GM12891 (cell line): ENCODE results near the gene KRT80.

ENCODE experiments used
- DNase-seq: peaks from one replicate; pipeline ENCODE4 v3.0.0; 2011; ENCODE audit warnings: low spot score; ENCODE audit not compliant: insufficient read length
- FAIRE-seq: peaks from 2 replicates; lab custom pipeline; 2011; peaks lifted over from hg19 to GRCh38; lab: Jason Lieb, UNC
- PAX5 ChIP-seq: IDR thresholded peaks from 2 replicates; pipeline ENCODE4 v1.6.1; 2011; ENCODE audit warnings: low read length, moderate library complexity, mild to moderate bottlenecking; ENCODE audit not compliant: insufficient read depth, severe bottlenecking
- POLR2A ChIP-seq: IDR thresholded peaks from 2 replicates; pipeline ENCODE4 v1.6.1; 2011; ENCODE audit warnings: low read depth, low read length, control low read depth
- POLR2AphosphoS5 ChIP-seq: IDR thresholded peaks from 2 replicates; pipeline ENCODE4 v1.6.1; 2011; ENCODE audit warnings: low read depth, low read length, control low read depth
- POU2F2 ChIP-seq: IDR thresholded peaks from 2 replicates; pipeline ENCODE4 v1.6.1; 2011; ENCODE audit warnings: low read depth, mild to moderate bottlenecking, control low read depth, low read length, moderate library complexity
- SPI1 ChIP-seq: IDR thresholded peaks from 2 replicates; pipeline ENCODE4 v1.6.1; 2011; ENCODE audit warnings: low read depth, low read length, control low read depth
- TAF1 ChIP-seq: IDR thresholded peaks from 2 replicates; pipeline ENCODE4 v1.6.1; 2011; ENCODE audit warnings: low read depth, low read length, control low read depth

The KRT80 gene

DNA sequence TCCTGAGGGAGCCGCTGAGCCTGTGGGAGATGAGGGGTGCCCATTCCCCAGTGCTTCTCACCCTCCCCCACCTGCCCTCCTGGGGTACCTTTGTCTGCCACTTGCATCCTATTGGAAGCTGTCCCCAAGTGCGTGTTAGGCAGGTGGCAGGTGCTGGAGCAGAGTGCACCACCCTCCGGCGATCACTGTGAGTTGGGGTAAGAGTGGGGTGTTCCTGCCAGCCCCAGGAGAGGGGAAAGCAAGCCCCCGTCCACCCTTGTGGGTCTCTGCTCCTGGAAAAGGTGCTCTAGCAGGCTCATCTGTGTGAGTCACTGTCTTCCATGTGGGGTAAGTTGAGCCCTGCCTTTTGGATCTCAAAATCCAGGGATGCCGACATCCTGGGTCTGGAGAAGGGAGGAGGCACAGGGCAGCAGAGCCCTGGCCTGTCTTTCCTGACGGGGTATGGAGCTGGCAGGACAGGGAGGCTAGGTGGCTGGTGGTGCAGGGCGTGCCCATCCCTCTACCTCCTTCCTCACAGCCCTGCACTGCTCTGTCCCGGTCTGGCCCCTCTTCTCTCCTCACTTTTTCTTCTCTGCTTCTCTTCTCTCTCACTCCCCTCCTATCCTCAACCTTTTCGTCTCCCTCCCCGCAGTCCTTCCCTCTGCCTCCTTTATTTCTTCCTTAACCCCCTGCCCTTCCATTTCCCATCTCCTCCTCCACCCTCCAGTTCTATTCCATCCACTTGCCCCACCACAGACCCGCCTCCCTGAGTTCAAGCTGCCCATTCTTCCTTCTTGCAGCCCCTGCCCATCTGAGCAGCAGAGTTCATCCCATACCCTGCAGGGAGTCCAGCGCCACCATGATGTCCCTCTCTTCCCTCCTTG lies 21.1 kb upstream of the KRT80 start:
- DNase-seq, result no peak
- TF ChIP-seq SPI1 (no peak), POLR2A (no peak), POLR2AphosphoS5 (no peak), PAX5 (no peak), TAF1 (no peak), POU2F2 (no peak)
- no peak for FAIRE-seq

DNA sequence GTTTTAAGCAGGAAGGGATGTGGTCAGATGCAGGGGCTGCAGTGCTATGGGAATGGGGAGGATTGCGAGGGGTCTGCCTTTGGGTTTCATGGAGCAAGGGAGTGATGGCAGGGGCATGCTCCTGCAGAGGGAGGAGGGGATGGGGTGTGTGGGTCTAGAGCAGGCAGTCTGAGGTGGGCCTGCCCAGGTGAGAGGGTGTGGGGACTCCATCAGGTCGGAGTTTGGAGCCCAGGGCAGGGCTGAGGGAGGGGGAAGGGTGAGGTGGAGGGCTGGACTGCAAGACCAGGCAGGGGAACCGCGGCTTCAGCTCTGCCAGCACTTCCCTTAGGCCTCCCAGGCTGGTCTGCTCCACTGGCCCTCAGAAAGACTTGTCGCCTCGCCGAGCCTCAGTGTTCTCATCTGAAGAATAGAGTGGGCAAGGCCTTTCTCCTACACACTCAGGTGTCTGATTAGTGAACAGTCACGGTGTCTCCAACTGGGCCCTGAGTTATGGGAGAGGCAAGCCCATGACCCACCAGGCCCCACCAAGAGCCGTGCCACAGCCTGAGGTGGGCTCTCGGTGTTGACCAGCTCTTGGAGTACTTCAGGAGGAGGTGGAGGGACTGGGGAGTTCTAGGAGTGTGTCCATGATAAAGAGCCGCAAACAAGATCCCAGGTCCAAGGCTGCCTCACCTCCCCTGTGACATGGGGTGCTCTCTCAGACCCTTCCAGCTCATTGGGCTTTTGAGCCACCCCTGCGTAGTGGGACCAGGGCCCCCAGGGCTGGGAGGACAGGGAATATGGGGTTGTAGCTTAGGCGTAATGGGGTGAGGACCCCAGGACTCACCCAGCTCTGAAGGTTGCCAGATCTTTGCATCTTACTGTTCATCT lies 20.1 kb upstream of the KRT80 start:
- DNase-seq (no peak), FAIRE-seq (no peak)
- TF ChIP-seq PAX5 (no peak), POLR2AphosphoS5 (no peak), TAF1 (no peak)

DNA sequence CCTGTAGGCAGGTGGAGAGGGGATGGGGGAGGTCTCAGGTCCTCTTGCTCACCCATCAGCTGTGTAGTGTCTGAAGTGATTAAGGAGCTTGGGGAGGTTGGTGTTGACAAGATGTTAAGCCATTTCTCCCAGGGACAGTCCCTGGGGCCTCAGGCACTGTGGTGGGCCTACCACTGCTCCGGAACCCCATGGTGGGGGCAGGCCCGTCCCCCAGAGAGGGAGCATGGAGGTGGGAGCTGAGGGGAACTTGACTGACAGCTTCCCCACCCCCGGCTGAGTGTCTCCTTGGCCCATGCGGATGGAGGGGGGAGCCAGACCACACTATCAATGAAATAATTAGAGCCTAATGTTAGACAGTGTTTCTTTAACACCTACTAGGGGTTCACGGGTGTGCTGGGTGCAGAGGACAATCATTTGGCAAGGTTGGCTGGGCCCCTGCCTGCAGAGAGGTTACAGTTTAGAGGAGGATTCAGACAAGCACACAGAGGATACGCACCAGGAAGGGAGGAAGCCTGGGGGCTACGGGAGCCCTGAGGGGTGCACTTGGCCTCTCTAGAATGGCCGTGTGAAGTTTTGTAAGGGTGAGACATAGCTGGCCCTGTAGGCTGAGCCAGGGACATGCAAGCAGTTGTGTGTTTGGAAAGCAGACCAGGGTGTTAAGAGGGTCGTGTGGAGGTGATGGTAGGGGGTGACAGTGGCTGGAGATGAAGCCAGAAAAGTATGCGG lies 19.3 kb upstream of the KRT80 start:
- no peak for TF ChIP-seq TAF1
- no peak for TF ChIP-seq POU2F2
- no peak for TF ChIP-seq PAX5
- no peak for TF ChIP-seq POLR2AphosphoS5
- TF ChIP-seq SPI1, result no peak
- no peak for TF ChIP-seq POLR2A
- no peak for FAIRE-seq
- DNase-seq, result no peak

DNA sequence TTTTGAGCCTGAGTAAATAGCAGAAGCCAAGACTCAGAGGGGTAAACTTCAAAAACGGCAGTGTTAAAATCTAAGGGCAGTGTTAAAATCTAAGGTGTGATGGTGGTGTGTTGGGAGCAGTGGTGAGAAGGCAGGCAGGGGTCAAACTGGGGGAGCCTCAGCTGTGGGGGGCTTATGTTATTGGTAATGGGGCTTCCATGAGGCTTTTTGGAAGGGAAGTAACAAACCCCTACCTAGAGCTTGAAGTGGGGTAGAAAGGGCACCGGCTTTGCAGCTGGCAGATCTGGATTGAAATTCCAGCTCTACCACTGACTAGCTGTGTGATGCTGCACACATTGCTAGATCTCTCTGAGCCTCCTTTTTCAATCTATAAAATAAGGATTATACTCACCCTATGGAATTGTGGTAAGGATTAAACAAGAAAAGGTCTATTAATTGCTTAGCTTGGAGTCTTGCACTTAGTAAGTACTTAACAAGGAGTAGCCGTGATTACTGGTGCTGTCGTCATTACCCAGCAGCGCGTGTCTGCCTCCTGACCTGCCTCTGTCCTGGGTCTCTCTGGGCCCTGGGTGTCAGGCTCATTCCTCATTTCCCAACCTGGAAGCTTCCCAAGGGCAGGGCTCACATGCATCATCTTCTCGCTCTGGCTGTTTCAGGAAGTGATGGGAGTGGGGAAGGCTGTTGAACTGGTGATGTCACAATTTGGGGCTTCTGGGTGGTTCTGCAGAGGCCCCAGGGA lies 18.5 kb upstream of the KRT80 start:
- no peak for TF ChIP-seq POLR2AphosphoS5
- TF ChIP-seq SPI1, result no peak
- TF ChIP-seq PAX5, result no peak
- TF ChIP-seq TAF1, result no peak
- TF ChIP-seq POLR2A, result no peak
- no peak for TF ChIP-seq POU2F2
- FAIRE-seq, result no peak
- DNase-seq, result no peak

DNA sequence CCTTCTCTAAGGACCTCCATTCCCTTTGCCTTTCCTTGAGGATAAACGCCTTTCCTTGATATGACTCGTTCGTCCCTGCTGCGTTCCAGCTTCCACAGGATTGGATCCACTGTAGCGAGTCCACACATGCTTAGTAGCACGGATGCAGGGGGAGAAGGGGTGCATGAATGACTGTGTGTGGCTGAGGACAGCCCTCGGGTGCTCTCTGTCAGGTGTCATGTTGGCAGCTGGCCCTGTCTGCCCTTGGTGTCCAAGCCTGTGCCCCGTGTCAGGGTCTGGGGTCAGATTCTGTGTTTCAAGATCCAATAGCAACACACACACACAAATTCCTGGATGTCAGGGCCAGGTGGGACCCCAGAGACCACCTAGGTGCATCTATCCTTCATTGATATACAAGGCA lies 17.5 kb upstream of the KRT80 start:
- DNase-seq (no peak), FAIRE-seq (no peak)
- TF ChIP-seq POU2F2 (no peak), SPI1 (no peak), PAX5 (no peak), POLR2A (no peak), POLR2AphosphoS5 (no peak), TAF1 (no peak)

DNA sequence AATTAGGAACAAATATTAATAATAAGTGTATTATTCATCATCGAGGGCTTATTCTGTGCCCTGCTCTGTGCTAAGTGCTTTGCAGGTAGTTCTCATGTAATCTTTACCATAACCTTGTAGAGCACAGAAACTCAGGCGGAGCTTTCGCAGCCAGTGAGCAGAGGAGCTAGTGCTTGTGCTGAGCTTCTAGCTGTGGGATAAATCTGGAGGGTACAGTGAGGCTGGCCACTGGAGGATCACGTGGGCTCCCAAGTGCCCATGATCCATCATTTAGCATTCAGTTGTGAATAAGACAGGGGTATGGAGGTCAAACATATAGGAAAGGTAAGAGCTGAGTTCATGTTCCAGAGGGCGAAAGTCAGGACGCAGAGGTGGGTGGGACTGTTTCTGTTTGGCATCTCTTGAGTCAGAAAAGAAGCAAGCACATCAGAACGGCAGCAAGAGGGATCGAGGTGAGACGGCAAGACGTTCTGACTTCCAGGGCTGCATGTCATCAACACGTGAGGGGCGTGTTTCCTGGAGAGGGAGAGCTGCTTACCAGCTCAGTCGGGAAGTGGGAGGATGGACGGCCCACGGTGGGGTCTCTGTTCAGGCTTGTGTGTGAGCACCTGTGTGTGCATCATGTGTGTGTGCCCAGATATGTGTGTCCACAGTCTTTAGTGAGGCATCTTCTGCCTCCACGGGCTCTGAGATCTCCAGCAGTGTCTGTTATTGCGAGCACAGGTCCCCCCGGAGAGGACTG lies 16.8 kb upstream of the KRT80 start:
- FAIRE-seq (no peak), DNase-seq (no peak)
- no peak for TF ChIP-seq TAF1
- no peak for TF ChIP-seq POU2F2
- TF ChIP-seq POLR2A, result no peak
- no peak for TF ChIP-seq POLR2AphosphoS5
- no peak for TF ChIP-seq SPI1
- TF ChIP-seq PAX5, result no peak

DNA sequence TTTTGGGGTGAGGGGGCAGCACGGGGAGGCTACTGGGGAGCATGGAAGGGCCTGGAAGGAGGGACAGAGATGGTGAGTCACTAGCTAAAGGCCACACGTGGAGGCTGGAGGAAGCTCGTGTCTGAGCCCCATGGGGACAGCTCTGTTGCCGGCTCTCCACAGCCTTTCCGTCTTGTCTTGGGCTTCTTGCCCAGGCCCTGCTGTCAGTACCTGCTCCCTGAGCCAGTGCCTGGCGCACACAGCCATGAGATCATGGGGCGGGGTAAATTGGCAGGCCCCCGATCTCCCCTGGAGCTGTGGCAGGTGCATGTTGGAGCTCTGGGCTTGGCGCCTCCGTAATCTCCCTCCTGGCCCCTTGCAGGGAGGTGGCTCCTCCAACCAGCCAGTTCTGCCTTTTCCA lies 16.1 kb upstream of the KRT80 start:
- DNase-seq, result no peak
- no peak for FAIRE-seq
- no peak for TF ChIP-seq SPI1
- no peak for TF ChIP-seq POU2F2
- no peak for TF ChIP-seq TAF1
- no peak for TF ChIP-seq PAX5
- no peak for TF ChIP-seq POLR2A
- no peak for TF ChIP-seq POLR2AphosphoS5

DNA sequence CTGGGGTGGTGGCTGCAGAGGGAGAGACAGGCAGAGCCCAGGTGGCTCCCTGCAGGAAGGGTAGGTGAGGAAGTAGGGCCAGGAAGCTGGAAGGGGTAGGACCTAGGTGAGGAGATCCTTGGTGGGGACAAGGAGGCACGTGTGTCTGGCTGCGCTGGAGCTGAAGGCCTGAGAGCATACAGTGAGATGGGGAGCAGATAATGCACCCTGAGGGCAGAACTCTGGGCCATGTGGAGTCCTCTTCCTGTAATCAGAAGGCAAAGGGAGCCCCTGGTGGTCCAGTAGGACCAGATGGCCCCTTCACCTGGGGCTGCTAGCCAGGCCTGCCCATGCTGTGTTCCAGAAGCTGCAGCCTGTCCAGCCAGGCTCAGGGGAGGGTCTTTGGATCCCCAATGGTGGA lies 15.3 kb upstream of the KRT80 start:
- TF ChIP-seq POU2F2, result no peak
- no peak for TF ChIP-seq TAF1
- TF ChIP-seq SPI1, result no peak
- no peak for TF ChIP-seq POLR2A
- no peak for TF ChIP-seq POLR2AphosphoS5
- no peak for TF ChIP-seq PAX5
- DNase-seq (no peak), FAIRE-seq (no peak)
